GM18505 (cell line): ENCODE results near the gene SMARCA5.
"Not testable (repeated sequence)": the region's sequence is repeated elsewhere in the genome, so short reads cannot be mapped to it uniquely, and the experiment has no call there.

Experiments used
- ATAC-seq: cut with Tn5 transposase; IDR thresholded peaks from one replicate; pipeline ENCODE4 v1.9.1; 2021; ENCODE audit not compliant: unreplicated experiment
- POLR2A ChIP-seq: IDR thresholded peaks from 4 replicates; pipeline ENCODE4 v1.6.1; 2011; ENCODE audit warnings: borderline replicate concordance; ENCODE audit not compliant: insufficient read depth, insufficient read length; ENCODE audit errors: extremely low read depth

SMARCA5 gene

GRCh38 chr4:143515905-143516304 lies 2.4 kb downstream of the SMARCA5 start:
- ATAC-seq, result no peak

GRCh38 chr4:143517764-143518163 lies 4.3 kb downstream of the SMARCA5 start:
- TF ChIP-seq POLR2A, result no peak
- ATAC-seq, result no peak

More at GRCh38 chr4:143515905-143516304, 2.4 kb downstream of the SMARCA5 start:
- no peak for TF ChIP-seq POLR2A

GRCh38 chr4:143524211-143524610 lies 10.7 kb downstream of the SMARCA5 start:
- no peak for TF ChIP-seq POLR2A
- no peak for ATAC-seq

DNA sequence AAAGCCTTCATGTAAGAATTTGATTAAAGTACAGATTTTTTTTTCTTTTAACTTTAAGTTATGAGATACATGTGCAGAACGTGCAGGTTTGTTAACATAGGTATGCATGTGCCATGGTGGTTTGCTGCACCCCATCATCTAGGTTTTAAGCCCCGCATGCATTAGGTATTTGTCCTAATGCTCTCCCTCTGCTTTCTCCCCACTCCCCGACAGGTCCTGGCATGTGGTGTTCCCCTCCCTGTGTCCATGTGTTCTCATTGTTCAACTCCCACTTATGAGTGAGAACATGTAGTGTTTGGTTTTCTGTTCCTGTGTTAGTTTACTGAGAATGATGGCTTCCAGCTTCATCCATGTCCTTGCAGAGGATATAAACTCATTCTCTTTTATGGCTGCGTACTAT lies 14.5 kb downstream of the SMARCA5 start:
- ATAC-seq, result not testable (repeated sequence)

- no peak for TF ChIP-seq POLR2A
- ATAC-seq, result no peak
These were observed 17.9 kb downstream of the SMARCA5 start for GRCh38 chr4:143531380-143531779.

DNA sequence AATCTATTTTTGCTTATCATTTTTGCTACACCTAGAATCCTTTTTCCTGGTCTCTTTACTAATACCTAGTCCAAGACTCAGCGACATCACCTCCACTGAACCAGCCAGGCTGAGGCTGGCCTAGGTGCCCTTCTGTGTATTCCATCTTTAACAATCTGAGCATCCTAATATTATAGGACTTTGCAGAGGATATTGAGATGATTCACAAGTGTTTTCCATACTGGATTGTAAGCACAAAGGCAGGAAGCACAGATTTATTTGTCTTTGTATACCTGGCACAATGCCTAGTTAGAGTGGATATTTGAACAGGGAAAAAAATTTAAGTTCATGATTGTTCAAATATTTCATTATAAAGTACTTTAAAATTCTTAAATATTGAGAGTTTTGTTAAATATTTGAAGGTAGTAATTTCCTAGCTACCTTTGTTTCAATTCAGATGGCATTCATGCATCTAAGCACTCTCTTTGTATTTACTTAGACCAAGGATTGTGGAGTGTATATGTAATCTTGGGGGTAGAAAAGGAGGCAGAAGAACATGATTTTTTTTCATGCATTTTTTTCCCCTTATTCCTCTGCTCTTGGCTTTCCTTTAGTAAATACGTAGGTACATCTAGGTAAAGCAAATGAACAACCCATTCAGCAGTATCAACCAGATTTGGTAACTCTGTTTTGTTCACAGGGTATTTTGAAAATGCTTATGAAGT lies 18.4 kb downstream of the SMARCA5 start:
- ATAC-seq, result no peak
- TF ChIP-seq POLR2A, result no peak

DNA sequence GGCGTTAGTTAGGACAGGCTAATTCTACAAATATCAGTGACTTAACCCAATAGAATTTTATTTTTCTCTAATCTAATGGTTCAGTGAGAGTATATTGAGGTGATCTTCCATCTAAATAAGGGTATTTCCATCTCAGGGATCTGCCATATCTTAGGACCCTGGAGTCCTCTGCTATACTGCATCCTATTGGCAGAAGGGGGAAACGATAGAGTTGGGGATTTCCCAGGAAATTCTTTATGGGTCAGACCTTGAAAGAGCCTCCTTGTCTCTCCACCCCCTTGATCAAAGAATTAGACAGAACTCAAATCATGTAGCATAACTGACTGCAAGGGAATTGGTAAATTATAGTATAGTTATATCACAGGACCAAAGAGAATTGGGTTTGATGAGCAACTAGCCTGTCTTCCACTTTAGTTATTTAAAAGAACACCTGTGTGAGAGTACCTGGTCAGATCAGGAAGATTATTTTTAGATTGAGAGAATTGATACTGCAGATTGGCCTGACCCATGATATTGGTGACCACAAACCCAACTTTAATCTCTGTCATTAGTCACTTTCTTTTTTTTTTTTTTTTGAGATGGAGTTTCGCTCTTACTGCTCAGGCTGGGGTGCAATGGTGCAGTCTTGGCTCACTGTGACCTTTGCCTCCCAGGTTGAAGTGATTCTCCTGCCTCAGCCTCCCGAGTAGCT lies 25.6 kb downstream of the SMARCA5 start:
- no peak for ATAC-seq
- no peak for TF ChIP-seq POLR2A

DNA sequence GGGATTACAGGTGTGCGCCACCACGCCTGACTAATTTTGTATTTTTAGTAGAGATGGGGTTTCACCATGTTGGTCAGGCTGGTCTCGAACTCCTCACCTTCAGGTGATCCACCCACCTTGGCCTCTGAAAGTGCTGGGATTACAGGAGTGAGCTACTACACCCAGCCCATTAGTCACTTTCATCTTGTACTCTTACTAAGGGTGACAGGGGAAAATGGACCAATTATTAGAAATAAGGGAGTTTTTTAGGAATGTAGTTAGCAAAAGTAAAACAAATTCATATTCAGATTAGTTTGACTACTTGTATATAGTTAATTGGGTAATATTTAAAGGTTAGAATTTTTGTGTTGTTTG lies 26.1 kb downstream of the SMARCA5 start:
- TF ChIP-seq POLR2A, result no peak
- no peak for ATAC-seq

- TF ChIP-seq POLR2A, result no peak
These were observed 36.4 kb downstream of the SMARCA5 start for GRCh38 chr4:143549928-143550327.

DNA sequence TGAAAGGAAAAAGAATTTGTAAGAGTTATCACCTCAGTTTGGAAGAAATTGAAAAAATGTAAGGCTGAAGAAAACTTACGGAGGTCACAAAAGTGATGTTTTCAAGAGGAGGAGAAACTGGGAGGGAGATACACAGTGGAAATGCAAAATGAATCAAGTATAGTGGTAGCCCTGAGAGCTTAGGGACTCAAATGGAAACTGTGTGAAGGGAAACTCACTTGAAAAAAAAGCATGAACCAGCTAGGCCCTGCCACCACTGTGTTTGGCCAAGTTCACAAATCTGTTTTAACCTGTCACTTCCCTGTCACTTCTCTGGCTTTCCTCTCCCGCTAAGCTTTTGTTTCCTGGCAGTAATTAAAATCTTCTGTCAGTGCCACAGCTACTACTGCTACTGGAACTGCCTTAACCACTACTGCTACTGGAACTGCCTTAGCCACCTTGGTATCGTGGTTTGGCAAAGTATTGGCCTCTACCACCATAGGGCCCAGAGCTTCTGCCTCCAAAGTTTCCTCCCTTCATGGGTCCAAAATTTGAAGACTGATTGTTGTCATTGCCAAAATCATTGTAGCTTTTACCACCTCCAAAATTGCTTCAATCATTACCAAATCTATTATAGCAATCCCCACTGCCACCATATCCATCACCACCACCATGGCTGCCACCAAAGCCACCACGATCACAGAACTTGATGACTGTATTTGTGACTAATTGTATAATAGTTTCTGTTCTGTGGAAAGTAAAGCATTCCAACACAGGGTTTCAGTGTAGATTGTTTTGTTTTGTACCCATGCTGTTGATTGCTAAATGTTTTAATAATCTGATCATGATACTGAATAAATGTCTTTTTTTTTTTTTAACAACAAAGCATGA lies 41.5 kb downstream of the SMARCA5 start:
- no peak for TF ChIP-seq POLR2A
- peak; percentile 69 for ATAC-seq

More at GRCh38 chr4:143549928-143550327, 36.4 kb downstream of the SMARCA5 start:
- no peak for ATAC-seq

GRCh38 chr4:143555676-143556075 lies 42.2 kb downstream of the SMARCA5 start:
- ATAC-seq, result no peak
- TF ChIP-seq POLR2A, result no peak

- no peak for ATAC-seq
These were observed 44.8 kb downstream of the SMARCA5 start for GRCh38 chr4:143558286-143558685.

More at GRCh38 chr4:143558286-143558685, 44.8 kb downstream of the SMARCA5 start:
- TF ChIP-seq POLR2A, result no peak
